GM19025 (cell line): ENCODE results near the gene KRCC1.
A peak's percentile ranks its signal among the peaks of the same experiment; 100 is the strongest.

ENCODE experiments used
- ATAC-seq: cut with Tn5 transposase; IDR thresholded peaks from one replicate; pipeline ENCODE4 v1.9.1; 2021; ENCODE audit warnings: mild to moderate bottlenecking, low read depth, moderate library complexity; ENCODE audit not compliant: unreplicated experiment

KRCC1 gene

GRCh38 chr2:88055371-88056128 is at the start of gene KRCC1:
TSS of gene KRCC1 (minus strand) at chr2:88055783. CDS start at chr2:88028563, 27,220 bp downstream.
- ATAC-seq = peak; percentile 94

- ATAC-seq = no peak
These were observed 44.9 kb upstream of the KRCC1 start for GRCh38 chr2:88100489-88100858.

GRCh38 chr2:88099798-88100488 is 44.4 kb upstream of the KRCC1 start:
- ATAC-seq = no peak

- no peak for ATAC-seq
These were observed 42.9 kb upstream of the KRCC1 start for GRCh38 chr2:88098558-88098900.

GRCh38 chr2:88097891-88098557 is 42.4 kb upstream of the KRCC1 start:
- no peak for ATAC-seq

- no peak for ATAC-seq
These were observed 41.6 kb upstream of the KRCC1 start for GRCh38 chr2:88097192-88097591.

- ATAC-seq = no peak
These were observed 41.1 kb upstream of the KRCC1 start for GRCh38 chr2:88096708-88097107.

- no peak for ATAC-seq
These were observed 39.4 kb upstream of the KRCC1 start for GRCh38 chr2:88095022-88095421.

GRCh38 chr2:88092773-88093172 is 37.2 kb upstream of the KRCC1 start:
- ATAC-seq = no peak

GRCh38 chr2:88091943-88092342 is 36.4 kb upstream of the KRCC1 start:
- ATAC-seq = no peak

- ATAC-seq = no peak
These were observed 35.1 kb upstream of the KRCC1 start for GRCh38 chr2:88090446-88091283.

- ATAC-seq = no peak
These were observed 33.4 kb upstream of the KRCC1 start for GRCh38 chr2:88088999-88089398.

GRCh38 chr2:88087763-88088162 is 32.2 kb upstream of the KRCC1 start:
- no peak for ATAC-seq

GRCh38 chr2:88087073-88087472 is 31.5 kb upstream of the KRCC1 start:
- no peak for ATAC-seq

GRCh38 chr2:88086401-88086800 is 30.8 kb upstream of the KRCC1 start:
- ATAC-seq = no peak

- no peak for ATAC-seq
These were observed 30.0 kb upstream of the KRCC1 start for GRCh38 chr2:88085602-88086001.

- no peak for ATAC-seq
These were observed 29.5 kb upstream of the KRCC1 start for GRCh38 chr2:88085099-88085498.

GRCh38 chr2:88082781-88083180 is 27.2 kb upstream of the KRCC1 start:
- no peak for ATAC-seq

GRCh38 chr2:88081924-88082608 is 26.5 kb upstream of the KRCC1 start:
- no peak for ATAC-seq

GRCh38 chr2:88080545-88080944 is 25.0 kb upstream of the KRCC1 start:
- ATAC-seq = no peak
